ENCODE measurements around the gene PPM1L. TPM values are rescaled to one million over a fixed set of nuclear protein-coding genes. Genes with fewer than 3 reads are reported as not detected.
"Not testable (repeated sequence)": the region's sequence is repeated elsewhere in the genome, so short reads cannot be mapped to it uniquely, and the experiment has no call there.

Gene PPM1L
- total RNA-seq, 1 experiment from 2014 or later, result 3.2 TPM

GRCh38 chr3:160973067-160973809 lies 217.2 kb downstream of the PPM1L start:
- no peaks in the 10 kb centered on the region for H3K27me3 ChIP-seq (ENCODE audit: control insufficient read depth, insufficient read depth, low read length)
- no peak for DNase-seq
- H3K36me3 ChIP-seq (replicated peaks; ENCODE audit: control insufficient read depth, insufficient read depth, low read length), result no peaks in the 10 kb centered on the region
- no peak overlapping the region for H3K4me3 ChIP-seq (ENCODE audit: insufficient read depth, low read depth, low read length)

- Histone ChIP-seq H3K27me3 (ENCODE audit: control insufficient read depth, insufficient read depth, low read length) (no peaks in the 10 kb centered on the region), H3K4me3 (ENCODE audit: insufficient read depth, low read depth, low read length) (no peak overlapping the region), H3K36me3 (replicated peaks; ENCODE audit: control insufficient read depth, insufficient read depth, low read length) (no peaks in the 10 kb centered on the region)
- no peak for DNase-seq
Measured at GRCh38 chr3:160977773-160978172, 221.7 kb downstream of the PPM1L start.

GRCh38 chr3:160980740-160981139 lies 224.7 kb downstream of the PPM1L start:
- Histone ChIP-seq H3K36me3 (replicated peaks; ENCODE audit: control insufficient read depth, insufficient read depth, low read length) (no peaks in the 10 kb centered on the region), H3K4me3 (ENCODE audit: insufficient read depth, low read depth, low read length) (no peak overlapping the region), H3K27me3 (ENCODE audit: control insufficient read depth, insufficient read depth, low read length) (no peaks in the 10 kb centered on the region)
- no peak for DNase-seq

- no peak for DNase-seq
- Histone ChIP-seq H3K4me3 (ENCODE audit: insufficient read depth, low read depth, low read length) (no peak overlapping the region), H3K27me3 (ENCODE audit: control insufficient read depth, insufficient read depth, low read length) (no peaks in the 10 kb centered on the region), H3K36me3 (replicated peaks; ENCODE audit: control insufficient read depth, insufficient read depth, low read length) (no peaks in the 10 kb centered on the region)
Measured at GRCh38 chr3:160981217-160981938, 225.3 kb downstream of the PPM1L start.

- Histone ChIP-seq H3K27me3 (ENCODE audit: control insufficient read depth, insufficient read depth, low read length) (no peaks in the 10 kb centered on the region), H3K4me3 (ENCODE audit: insufficient read depth, low read depth, low read length) (no peak overlapping the region)
- no peak for DNase-seq
Measured at GRCh38 chr3:160982491-160982890, 226.5 kb downstream of the PPM1L start.

GRCh38 chr3:160983900-160984299 lies 227.9 kb downstream of the PPM1L start:
- H3K36me3 ChIP-seq (replicated peaks; ENCODE audit: control insufficient read depth, insufficient read depth, low read length); H3K4me3 ChIP-seq (ENCODE audit: insufficient read depth, low read depth, low read length); H3K27me3 ChIP-seq (ENCODE audit: control insufficient read depth, insufficient read depth, low read length); DNase-seq: not testable (repeated sequence)

More at GRCh38 chr3:160982491-160982890, 226.5 kb downstream of the PPM1L start:
- no peaks in the 10 kb centered on the region for H3K36me3 ChIP-seq (replicated peaks; ENCODE audit: control insufficient read depth, insufficient read depth, low read length)

- H3K4me3 ChIP-seq (ENCODE audit: insufficient read depth, low read depth, low read length), result no peak overlapping the region
- H3K36me3 ChIP-seq (replicated peaks; ENCODE audit: control insufficient read depth, insufficient read depth, low read length), result no peaks in the 10 kb centered on the region
- no peaks in the 10 kb centered on the region for H3K27me3 ChIP-seq (ENCODE audit: control insufficient read depth, insufficient read depth, low read length)
- no peak for DNase-seq
Measured at GRCh38 chr3:160986069-160986468, 230.0 kb downstream of the PPM1L start.

GRCh38 chr3:160987982-160988964 lies 232.2 kb downstream of the PPM1L start:
- H3K4me3 ChIP-seq (ENCODE audit: insufficient read depth, low read depth, low read length), result no peak overlapping the region
- H3K36me3 ChIP-seq (replicated peaks; ENCODE audit: control insufficient read depth, insufficient read depth, low read length), result no peaks in the 10 kb centered on the region
- H3K27me3 ChIP-seq (ENCODE audit: control insufficient read depth, insufficient read depth, low read length), result no peaks in the 10 kb centered on the region
- no peak for DNase-seq

GRCh38 chr3:160990446-160990845 lies 234.4 kb downstream of the PPM1L start:
- no peak for DNase-seq
- Histone ChIP-seq H3K27me3 (ENCODE audit: control insufficient read depth, insufficient read depth, low read length) (no peaks in the 10 kb centered on the region), H3K36me3 (replicated peaks; ENCODE audit: control insufficient read depth, insufficient read depth, low read length) (no peaks in the 10 kb centered on the region), H3K4me3 (ENCODE audit: insufficient read depth, low read depth, low read length) (no peak overlapping the region)

- no peak overlapping the region for H3K4me3 ChIP-seq (ENCODE audit: insufficient read depth, low read depth, low read length)
- no peaks in the 10 kb centered on the region for H3K27me3 ChIP-seq (ENCODE audit: control insufficient read depth, insufficient read depth, low read length)
- no peak for DNase-seq
Measured at GRCh38 chr3:160992712-160993111, 236.7 kb downstream of the PPM1L start.

GRCh38 chr3:160996811-160997210 lies 240.8 kb downstream of the PPM1L start:
- no peaks in the 10 kb centered on the region for H3K27me3 ChIP-seq (ENCODE audit: control insufficient read depth, insufficient read depth, low read length)
- DNase-seq, result no peak
- H3K36me3 ChIP-seq (replicated peaks; ENCODE audit: control insufficient read depth, insufficient read depth, low read length), result no peaks in the 10 kb centered on the region
- no peak overlapping the region for H3K4me3 ChIP-seq (ENCODE audit: insufficient read depth, low read depth, low read length)

More at GRCh38 chr3:160992712-160993111, 236.7 kb downstream of the PPM1L start:
- no peaks in the 10 kb centered on the region for H3K36me3 ChIP-seq (replicated peaks; ENCODE audit: control insufficient read depth, insufficient read depth, low read length)

- no peak for DNase-seq
- Histone ChIP-seq H3K4me3 (ENCODE audit: insufficient read depth, low read depth, low read length) (no peak overlapping the region), H3K36me3 (replicated peaks; ENCODE audit: control insufficient read depth, insufficient read depth, low read length) (no peaks in the 10 kb centered on the region), H3K27me3 (ENCODE audit: control insufficient read depth, insufficient read depth, low read length) (no peaks in the 10 kb centered on the region)
Measured at GRCh38 chr3:160998581-160998980, 242.6 kb downstream of the PPM1L start.

- DNase-seq, result no peak
- Histone ChIP-seq H3K4me3 (ENCODE audit: insufficient read depth, low read depth, low read length) (no peak overlapping the region), H3K27me3 (ENCODE audit: control insufficient read depth, insufficient read depth, low read length) (no peaks in the 10 kb centered on the region)
Measured at GRCh38 chr3:160999274-160999673, 243.2 kb downstream of the PPM1L start.

GRCh38 chr3:161008086-161008485 lies 252.1 kb downstream of the PPM1L start:
- H3K27me3 ChIP-seq (ENCODE audit: control insufficient read depth, insufficient read depth, low read length), result no peaks in the 10 kb centered on the region
- no peaks in the 10 kb centered on the region for H3K36me3 ChIP-seq (replicated peaks; ENCODE audit: control insufficient read depth, insufficient read depth, low read length)
- no peak overlapping the region for H3K4me3 ChIP-seq (ENCODE audit: insufficient read depth, low read depth, low read length)
- no peak for DNase-seq

More at GRCh38 chr3:160999274-160999673, 243.2 kb downstream of the PPM1L start:
- no peaks in the 10 kb centered on the region for H3K36me3 ChIP-seq (replicated peaks; ENCODE audit: control insufficient read depth, insufficient read depth, low read length)
